ENCODE data around the gene OPRM1.
"Not testable (repeated sequence)": the region's sequence is repeated elsewhere in the genome, so short reads cannot be mapped to it uniquely, and the experiment has no call there.

The OPRM1 gene

GRCh38 chr6:154213782-154214181 is 174.7 kb downstream of the OPRM1 start:
- no peak for DNase-seq

GRCh38 chr6:154218301-154218700 is 179.3 kb downstream of the OPRM1 start:
- DNase-seq = no peak

GRCh38 chr6:154218787-154219186 is 179.7 kb downstream of the OPRM1 start:
- DNase-seq = no peak

- DNase-seq = no peak
These were observed 180.2 kb downstream of the OPRM1 start for GRCh38 chr6:154219250-154219649.

GRCh38 chr6:154222716-154223115 is 183.7 kb downstream of the OPRM1 start:
- no peak for DNase-seq

GRCh38 chr6:154223296-154223695 is 184.3 kb downstream of the OPRM1 start:
- DNase-seq = no peak

- DNase-seq = no peak
These were observed 187.4 kb downstream of the OPRM1 start for GRCh38 chr6:154226461-154226860.

GRCh38 chr6:154227862-154228520 is 189.0 kb downstream of the OPRM1 start:
- DNase-seq = no peak

- no peak for DNase-seq
These were observed 189.5 kb downstream of the OPRM1 start for GRCh38 chr6:154228521-154228905.

GRCh38 chr6:154229786-154230185 is 190.7 kb downstream of the OPRM1 start:
- no peak for DNase-seq

- no peak for DNase-seq
These were observed 191.4 kb downstream of the OPRM1 start for GRCh38 chr6:154230393-154230792.

GRCh38 chr6:154230910-154231595 is 192.0 kb downstream of the OPRM1 start:
- no peak for DNase-seq

GRCh38 chr6:154232013-154232910 is 193.2 kb downstream of the OPRM1 start:
- no peak for DNase-seq

- no peak for DNase-seq
These were observed 194.3 kb downstream of the OPRM1 start for GRCh38 chr6:154233383-154233782.

GRCh38 chr6:154234019-154234772 is 195.2 kb downstream of the OPRM1 start:
- no peak for DNase-seq

- DNase-seq = no peak
These were observed 197.7 kb downstream of the OPRM1 start for GRCh38 chr6:154236646-154237301.

GRCh38 chr6:154238831-154239230 is 199.8 kb downstream of the OPRM1 start:
- no peak for DNase-seq

GRCh38 chr6:154239392-154239791 is 200.4 kb downstream of the OPRM1 start:
- no peak for DNase-seq

GRCh38 chr6:154241061-154241460 is 202.0 kb downstream of the OPRM1 start:
- not testable (repeated sequence) for DNase-seq

- DNase-seq = no peak
These were observed 202.5 kb downstream of the OPRM1 start for GRCh38 chr6:154241581-154241980.

GRCh38 chr6:154242617-154243357 is 203.7 kb downstream of the OPRM1 start:
- DNase-seq = no peak

Data from NCI-H2171 (cell line).